Activated CD8-positive, alpha-beta memory T cell treated with anti-CD3 and anti-CD28 coated beads, Interleukin-2, amount 50 U/mL, for 4 hours (primary cell): ENCODE measurements around the gene NAA38.
A peak's percentile ranks its signal among the peaks of the same experiment; 100 is the strongest.

Source experiments
- DNase-seq: peaks from one replicate; pipeline ENCODE4 v3.0.0-alpha.2; 2020

NAA38 gene

DNA sequence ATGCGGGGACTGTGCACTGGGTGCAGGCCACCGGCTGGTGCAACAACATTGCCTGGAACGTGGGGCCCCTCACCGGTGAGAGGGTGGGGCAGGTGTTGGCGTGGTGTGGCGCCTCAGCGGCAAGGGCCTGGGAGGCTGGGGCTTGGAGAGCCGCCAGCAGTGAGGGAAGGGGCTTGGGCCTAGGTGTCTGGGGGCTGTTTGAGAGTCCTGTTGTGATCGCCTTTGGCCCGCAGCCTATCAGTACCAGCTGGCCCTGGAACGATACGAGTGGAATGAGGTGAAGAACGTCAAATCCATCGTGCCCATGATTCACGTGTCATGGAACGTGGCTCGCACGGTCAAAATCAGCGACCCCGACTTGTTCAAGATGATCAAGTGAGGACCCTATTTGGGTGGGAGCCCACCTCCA lies 5.1 kb downstream of the NAA38 start:
- no peak for DNase-seq

- peak; percentile 92 for DNase-seq
Observed at GRCh38 chr17:7851438-7852261, 5.7 kb downstream of the NAA38 start.

DNA sequence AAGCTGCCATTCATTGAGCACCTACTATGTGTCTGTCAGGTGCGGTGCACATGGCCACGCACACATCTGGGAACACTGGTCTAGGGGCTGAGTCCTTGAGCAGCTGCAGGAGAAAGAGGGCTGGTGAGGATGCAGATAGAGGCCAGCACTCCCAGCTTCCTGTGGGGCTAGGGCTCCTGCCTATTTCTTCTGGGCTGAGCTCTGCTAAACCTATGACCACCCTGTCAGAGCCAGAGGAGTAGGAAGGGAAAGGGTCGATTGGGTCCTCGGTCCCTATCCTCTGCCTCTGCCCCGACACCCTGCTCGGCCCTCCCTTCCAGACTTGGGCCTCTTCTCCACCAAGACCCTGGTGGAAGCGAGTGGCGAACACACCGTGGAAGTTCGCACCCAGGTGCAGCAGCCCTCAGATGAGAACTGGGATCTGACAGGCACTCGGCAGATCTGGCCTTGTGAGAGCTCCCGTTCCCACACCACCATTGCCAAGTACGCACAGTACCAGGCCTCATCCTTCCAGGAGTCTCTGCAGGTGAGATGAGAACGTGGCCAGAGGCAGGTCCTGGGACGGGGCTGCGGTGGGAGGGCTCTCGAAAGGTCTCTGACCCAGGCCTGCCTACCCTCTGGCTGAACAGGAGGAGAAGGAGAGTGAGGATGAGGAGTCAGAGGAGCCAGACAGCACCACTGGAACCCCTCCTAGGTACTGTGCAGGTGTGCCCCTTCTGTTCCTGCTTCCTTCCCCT lies 6.5 kb downstream of the NAA38 start:
- peak; percentile 33 for DNase-seq

DNA sequence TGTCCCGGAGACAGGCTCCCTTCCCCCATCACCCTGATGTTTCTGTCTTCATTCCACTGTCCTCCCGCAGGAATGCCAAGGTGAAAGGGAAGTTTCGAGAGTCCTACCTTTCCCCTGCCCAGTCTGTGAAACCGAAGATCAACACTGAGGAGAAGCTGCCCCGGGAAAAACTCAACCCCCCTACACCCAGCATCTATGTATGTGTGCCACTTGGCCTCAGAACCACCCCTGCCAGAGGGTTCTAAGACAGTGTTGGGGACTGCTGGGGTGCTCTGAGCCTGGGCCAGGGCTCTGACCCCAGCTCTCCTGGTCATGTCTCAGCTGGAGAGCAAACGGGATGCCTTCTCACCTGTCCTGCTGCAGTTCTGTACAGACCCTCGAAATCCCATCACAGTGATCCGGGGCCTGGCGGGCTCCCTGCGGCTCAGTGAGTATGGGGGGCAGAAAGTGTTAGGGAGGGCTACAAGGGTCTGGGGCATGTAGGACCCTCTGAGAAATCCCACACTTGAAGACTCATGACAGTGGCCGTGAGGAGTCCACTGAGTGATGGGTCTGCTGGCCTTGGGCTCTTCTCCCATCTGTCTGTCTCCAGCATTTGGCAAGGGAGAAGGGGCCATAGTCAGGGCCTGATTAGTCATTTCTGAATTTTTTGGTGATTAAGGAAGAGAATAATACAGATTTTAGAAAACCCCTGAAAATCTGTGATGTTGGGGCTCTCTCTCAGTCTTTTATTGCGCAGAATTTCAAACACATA lies 7.4 kb downstream of the NAA38 start:
- DNase-seq = no peak

DNA sequence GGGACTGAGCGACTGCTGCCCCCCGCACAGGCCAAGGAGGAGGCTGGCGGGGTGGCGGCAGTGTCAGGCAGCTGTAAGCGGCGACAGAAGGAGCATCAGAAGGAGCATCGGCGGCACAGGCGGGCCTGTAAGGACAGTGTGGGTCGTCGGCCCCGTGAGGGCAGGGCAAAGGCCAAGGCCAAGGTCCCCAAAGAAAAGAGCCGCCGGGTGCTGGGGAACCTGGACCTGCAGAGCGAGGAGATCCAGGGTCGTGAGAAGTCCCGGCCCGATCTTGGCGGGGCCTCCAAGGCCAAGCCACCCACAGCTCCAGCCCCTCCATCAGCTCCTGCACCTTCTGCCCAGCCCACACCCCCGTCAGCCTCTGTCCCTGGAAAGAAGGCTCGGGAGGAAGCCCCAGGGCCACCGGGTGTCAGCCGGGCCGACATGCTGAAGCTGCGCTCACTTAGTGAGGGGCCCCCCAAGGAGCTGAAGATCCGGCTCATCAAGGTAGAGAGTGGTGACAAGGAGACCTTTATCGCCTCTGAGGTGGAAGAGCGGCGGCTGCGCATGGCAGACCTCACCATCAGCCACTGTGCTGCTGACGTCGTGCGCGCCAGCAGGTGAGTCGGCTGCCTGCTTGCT lies 8.1 kb downstream of the NAA38 start:
- peak; percentile 34 for DNase-seq

GRCh38 chr17:7848739-7849129 lies 8.6 kb downstream of the NAA38 start:
- no peak for DNase-seq

- DNase-seq = no peak
Observed at GRCh38 chr17:7848131-7848579, 9.2 kb downstream of the NAA38 start.

DNA sequence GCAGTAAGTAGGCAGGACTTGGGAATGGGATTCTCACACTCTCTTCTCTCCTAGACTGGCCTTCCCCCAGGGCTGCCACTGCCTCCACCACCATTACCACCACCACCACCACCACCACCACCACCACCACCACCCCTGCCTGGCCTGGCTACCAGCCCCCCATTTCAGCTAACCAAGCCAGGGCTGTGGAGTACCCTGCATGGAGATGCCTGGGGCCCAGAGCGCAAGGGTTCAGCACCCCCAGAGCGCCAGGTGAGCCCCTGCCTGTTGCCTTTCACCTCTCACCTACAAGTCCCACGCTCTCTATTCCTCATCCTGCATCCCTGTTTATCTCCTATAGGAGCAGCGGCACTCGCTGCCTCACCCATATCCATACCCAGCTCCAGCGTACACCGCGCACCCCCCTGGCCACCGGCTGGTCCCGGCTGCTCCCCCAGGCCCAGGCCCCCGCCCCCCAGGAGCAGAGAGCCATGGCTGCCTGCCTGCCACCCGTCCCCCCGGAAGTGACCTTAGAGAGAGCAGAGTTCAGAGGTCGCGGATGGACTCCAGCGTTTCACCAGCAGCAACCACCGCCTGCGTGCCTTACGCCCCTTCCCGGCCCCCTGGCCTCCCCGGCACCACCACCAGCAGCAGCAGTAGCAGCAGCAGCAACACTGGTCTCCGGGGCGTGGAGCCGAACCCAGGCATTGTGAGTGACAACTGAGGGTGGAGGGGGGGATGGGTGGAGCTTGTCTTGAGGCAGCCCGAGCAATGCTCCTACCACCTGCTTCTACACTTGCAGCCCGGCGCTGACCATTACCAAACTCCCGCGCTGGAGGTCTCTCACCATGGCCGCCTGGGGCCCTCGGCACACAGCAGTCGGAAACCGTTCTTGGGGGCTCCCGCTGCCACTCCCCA lies 10.3 kb downstream of the NAA38 start:
- peak; percentile 43 for DNase-seq

- peak; percentile 30 for DNase-seq
Observed at GRCh38 chr17:7846063-7846735, 11.2 kb downstream of the NAA38 start.

DNA sequence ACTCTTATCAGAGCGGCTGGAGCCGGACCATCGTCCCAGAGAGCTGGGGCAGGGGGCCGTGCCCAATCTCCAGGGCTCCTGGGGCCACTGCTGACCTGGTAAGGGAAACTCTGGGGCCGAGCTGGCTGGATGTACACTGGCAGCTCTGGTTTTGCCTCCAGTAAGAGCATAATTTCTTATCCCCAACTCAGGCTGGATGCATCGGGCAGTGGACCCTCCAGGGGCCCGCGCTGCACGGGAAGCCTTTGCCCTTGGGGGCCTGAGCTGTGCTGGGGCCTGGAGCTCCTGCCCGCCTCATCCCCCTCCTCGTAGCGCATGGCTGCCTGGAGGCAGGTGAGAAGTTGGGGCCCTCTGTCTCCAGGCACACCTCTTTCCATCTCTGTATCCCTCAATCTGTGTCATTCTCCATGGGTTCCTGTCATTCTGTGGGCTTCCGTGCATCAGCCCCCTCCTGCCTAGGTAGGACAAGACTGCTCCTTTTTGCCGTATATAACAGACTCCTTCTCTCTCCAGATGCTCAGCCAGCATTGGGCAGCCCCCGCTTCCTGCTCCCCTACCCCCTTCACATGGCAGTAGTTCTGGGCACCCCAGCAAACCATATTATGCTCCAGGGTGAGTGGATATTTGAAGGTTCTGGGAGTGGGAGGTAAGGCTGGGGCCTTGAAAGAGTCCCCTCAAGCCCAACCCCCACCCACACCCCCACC lies 11.8 kb downstream of the NAA38 start:
- DNase-seq = peak; percentile 28

DNA sequence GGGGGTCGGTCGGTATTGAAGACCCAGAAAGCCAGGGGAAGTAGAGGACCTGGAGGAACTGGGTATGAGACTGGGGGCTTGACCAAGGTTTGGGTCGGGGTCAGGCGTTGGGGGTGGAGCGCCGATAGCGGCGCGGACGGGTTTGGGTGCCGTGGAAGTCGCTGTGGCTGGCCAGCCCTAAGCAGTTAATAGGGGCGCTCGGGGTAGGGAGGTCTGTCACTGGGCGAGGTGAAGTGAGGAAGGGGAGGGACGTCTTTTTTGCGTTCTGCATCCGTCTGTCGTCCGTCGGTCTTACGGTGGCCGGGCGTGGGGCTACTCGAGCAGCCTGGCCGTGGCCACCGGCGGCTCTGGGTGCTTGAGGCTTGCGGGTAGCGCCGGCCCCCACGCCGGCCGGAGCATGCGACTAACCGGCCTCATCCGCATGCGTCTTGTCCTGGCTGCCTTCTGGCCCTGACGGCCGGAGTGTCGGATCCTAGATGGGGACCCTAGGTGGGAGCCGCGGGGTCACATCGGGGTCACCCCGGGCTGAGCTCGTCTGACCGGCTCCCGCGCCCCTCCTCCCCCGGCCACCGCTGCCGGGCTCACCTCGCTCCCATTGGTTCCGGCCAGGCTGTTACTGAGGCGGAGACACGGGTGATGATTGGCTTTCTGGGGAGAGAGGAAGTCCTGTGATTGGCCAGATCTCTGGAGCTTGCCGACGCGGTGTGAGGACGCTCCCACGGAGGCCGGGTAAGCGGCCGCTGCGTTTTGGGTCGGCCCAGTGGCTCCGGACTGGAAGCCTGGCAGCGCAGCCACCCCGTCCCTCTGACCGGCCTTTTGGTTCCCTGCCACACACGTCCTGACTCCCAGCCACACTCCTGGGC lies 12.8 kb downstream of the NAA38 start:
- peak; percentile 78 for DNase-seq

DNA sequence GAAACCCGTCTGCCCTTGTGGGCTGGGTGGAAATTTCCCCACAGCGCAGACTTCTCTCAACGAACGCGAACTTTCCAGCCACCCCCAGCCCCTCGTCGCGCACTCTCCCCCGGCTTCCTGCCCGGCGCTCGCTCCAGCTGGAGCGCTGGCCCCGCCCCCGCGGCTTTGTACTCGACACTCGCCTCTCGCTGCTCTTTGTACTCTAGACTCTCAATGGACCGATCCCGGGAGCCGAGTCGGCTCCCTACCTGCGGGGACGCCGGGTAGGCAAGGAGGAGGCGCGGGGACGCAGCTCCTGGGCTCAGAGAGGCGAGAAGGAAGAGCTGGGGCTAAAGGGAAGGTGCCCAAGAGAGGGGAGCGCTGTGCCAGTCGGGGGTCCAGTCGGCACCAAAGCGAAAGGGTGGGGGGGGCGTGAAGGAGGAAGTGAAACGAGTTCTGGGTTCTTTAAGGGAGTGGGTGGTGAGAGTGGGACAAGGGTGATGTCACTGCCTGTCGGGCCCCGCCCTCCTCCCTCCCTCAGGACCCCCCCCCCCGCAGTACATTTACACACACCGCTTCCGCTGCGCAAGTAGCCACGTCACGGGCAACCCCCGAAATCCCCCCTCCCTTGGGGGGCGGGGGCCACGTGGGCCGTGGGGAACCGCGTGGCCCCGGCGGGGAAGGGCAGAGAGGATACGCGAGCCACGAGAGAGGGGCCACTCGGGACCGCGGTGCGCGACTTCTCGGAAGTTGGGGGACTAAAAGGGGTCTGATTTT lies 13.6 kb downstream of the NAA38 start:
- peak; percentile 94 for DNase-seq

DNA sequence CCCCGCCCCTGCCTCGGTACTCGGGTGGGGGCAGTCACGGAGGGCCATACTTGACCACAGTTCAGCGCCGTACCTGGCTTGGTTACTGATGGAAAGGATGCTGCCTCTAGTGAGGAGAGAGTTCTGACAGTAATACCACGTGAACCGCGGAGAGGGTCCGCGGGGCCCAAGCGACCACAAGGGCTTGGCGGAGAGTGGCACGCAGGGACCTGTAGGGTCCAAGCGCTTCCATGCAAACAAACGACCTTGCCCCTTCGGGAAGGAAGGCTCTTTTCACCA lies 14.2 kb downstream of the NAA38 start:
- no peak for DNase-seq

- DNase-seq = peak; percentile 98
Observed at GRCh38 chr17:7842380-7843256, 14.7 kb downstream of the NAA38 start.

GRCh38 chr17:7841915-7842379 lies 15.4 kb downstream of the NAA38 start:
- DNase-seq = peak; percentile 89

DNA sequence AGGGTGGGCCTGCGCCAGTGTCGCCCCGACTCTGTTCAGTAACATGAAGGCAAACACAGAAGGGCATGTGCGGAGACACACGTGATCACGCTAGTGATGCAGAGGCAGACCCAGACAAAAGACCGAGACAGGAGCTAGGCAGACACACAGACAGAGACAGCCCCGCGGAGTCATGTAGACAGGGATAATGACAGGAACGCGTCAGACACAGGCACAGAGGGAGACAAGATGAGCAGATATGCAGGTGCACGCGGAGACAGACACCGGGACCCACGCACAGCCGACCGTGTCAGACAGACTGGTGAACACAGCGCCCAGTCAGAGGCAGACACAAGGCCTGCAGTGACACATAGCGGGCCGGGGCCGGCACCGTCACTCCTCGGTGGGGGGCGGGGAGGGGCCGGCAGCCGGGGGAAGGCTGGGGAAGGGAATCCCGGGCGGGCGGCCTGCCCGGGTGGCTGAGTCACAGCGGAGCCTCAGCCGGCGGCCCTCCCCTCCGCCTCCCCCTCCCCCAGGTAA lies 15.9 kb downstream of the NAA38 start:
- peak; percentile 97 for DNase-seq

GRCh38 chr17:7840875-7841274 lies 16.5 kb downstream of the NAA38 start:
- DNase-seq = no peak

DNA sequence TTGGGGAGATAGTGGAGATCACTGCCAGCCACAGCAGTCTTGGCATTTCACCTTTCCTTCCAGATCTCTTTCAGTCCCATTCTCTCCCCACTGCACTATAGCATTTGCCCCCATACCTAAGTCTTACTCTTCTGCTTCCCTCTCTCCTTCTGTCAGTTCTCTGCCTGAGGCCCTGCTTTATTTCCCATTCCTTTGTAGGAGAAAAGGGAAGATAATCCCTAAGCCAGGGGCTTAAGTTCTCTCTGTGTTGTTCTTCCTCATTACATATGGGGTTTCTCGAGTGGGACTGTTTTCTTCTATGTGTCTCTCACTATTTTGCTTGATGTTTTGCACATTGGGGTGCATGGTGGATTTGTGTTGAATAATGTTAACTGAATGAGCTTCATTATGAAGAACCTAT lies 16.9 kb downstream of the NAA38 start:
- no peak for DNase-seq
